Fibroblast of lung (primary cell): Measurements from ENCODE around the gene RNF223.

Experiments
- CTCF ChIP-seq, 2 donors: IDR thresholded peaks in 1 of 2; conservative IDR thresholded peaks in 1 of 2; 1 replicate in 1 of 2; 2 replicates in 1 of 2; pipeline ENCODE4 v1.5.1; 2011 to 2012; ENCODE audit warnings: low read length in 2 of 2, control low read depth in 1 of 2, inconsistent platforms in 1 of 2, low read depth in 1 of 2, mild to moderate bottlenecking in 1 of 2
- EZH2 ChIP-seq: IDR thresholded peaks from 2 replicates; pipeline ENCODE4 v1.5.1; 2012; ENCODE audit warnings: low read length, control low read depth, mild to moderate bottlenecking; ENCODE audit errors: missing control alignments

GRCh38 chr1:1069711-1070676 is 4.1 kb downstream of the RNF223 start:
- TF ChIP-seq CTCF (conservative IDR thresholded peaks at IDR 0.05 in 1 of 2, IDR thresholded peaks at IDR 0.05 in 1 of 2; ENCODE audit: low read depth in 1 of 2, low read length in 2 of 2) (no peak), EZH2 (no peak)
